ENCODE measurements around the gene PPP2R1A. TPM values are rescaled to one million over a fixed set of nuclear protein-coding genes. Genes with fewer than 3 reads are reported as not detected.
A peak's percentile ranks its signal among the peaks of the same experiment; 100 is the strongest.

The PPP2R1A gene
- total and polyA plus RNA-seq, 10 donors = 81.1 to 200 (median 171) TPM

- DNase-seq = peak; percentile 100
- peaks cover 35 to 49% (median 42%) of the 10 kb centered on the region in 6 donors for H3K4me1 ChIP-seq
- intact Hi-C loops (cut with DNase I; ENCODE audit: low total_unique reads) = loop anchor here (5.0 kb wide), 1 partner anchor 47 kb away; no protein-coding TSS in a partner anchor
- TF ChIP-seq POLR2AphosphoS5 (IDR thresholded peaks at IDR 0.05) (peak; percentile 75 to 93 (median 83)), POLR2A (IDR thresholded peaks at IDR 0.05) (peak in 1 of 3 donors; percentile 62), CTCF (IDR thresholded peaks at IDR 0.05 in 8 of 11, conservative IDR thresholded peaks at IDR 0.05 in 3 of 11) (peak in 7 of 11 experiments; percentile 4 to 45 (median 23))
- 5 to 13% (median 9%) methylated on average over 32 of the region's 32 CpGs for WGBS, 5 donors
- H3K9me3 ChIP-seq = no peaks in the 10 kb centered on the region
- H3K27me3 ChIP-seq (replicated peaks in 1 of 7) = no peaks in the 10 kb centered on the region
- H3K36me3 ChIP-seq = peaks cover 0 to 20% (median 7%) of the 10 kb centered on the region in 6 donors
- H3K27ac ChIP-seq = peak overlapping the region; percentile 81 to 100 (median 98)
- peak overlapping the region; percentile 13 to 88 (median 42) for H3K4me3 ChIP-seq
Observed at GRCh38 chr19:52188822-52189734, 774 bp upstream of the PPP2R1A start.

DNA sequence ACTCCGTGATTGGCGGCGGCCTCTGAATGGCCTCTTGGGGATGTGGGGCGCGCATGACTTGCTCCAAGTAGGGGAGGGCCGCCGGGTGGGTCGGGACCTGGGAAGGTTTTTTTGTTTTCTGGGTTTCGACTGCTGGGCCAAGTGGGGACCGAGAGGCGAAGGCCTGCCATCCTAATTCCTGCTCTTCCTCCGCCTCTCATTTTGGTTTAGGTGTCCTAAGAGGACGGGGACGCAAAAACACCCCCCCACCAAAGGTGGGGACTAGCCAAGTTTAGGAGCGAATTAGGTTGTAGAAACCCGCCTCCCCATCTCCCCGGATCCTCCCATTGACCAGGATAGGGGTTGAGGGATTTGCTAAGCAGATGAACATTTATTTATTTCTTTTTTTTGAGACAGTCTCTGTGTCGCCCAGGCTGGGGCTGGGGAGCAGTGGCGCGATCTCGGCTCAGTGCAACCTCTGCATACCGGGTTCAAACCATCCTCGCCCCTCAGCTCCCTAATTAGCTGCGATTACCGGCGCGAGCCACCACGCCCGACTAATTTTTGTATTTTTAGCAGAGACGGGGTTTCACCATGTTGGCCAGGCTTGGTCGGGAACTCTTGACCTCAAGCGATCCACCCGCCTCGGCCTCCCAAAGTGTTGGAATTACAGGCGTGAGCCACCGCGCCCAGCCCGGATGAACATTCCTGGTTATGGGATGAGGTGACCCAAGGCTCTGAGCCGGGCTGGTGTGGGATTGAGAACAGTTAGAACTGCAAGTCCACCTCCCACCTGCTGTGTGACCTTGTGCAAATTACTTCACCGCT lies 838 bp downstream of the PPP2R1A start:
- H3K27me3 ChIP-seq (replicated peaks in 1 of 7) = no peaks in the 10 kb centered on the region
- peaks cover 36 to 65% (median 52%) of the 10 kb centered on the region in 6 donors for H3K4me1 ChIP-seq
- TF ChIP-seq POLR2AphosphoS5 (IDR thresholded peaks at IDR 0.05) (no peak), CTCF (IDR thresholded peaks at IDR 0.05 in 8 of 11, conservative IDR thresholded peaks at IDR 0.05 in 3 of 11) (no peak), POLR2A (IDR thresholded peaks at IDR 0.05) (no peak)
- H3K9me3 ChIP-seq = no peaks in the 10 kb centered on the region
- peak overlapping the region; percentile 71 to 92 (median 83) for H3K4me3 ChIP-seq
- peak; percentile 82 for DNase-seq
- intact Hi-C loops (cut with DNase I; ENCODE audit: low total_unique reads) = no loop called here
- H3K36me3 ChIP-seq = peaks cover 0 to 36% (median 16%) of the 10 kb centered on the region in 6 donors
- H3K27ac ChIP-seq = peak overlapping the region; percentile 96 to 100 (median 99)
- 5 to 12% (median 7%) methylated on average over 31 to 40 of the region's 40 CpGs for WGBS, 5 donors

- intact Hi-C loops (cut with DNase I; ENCODE audit: low total_unique reads) = no loop called here
- H3K27me3 ChIP-seq (replicated peaks in 1 of 7) = no peaks in the 10 kb centered on the region
- no peak for DNase-seq
- peaks cover 36 to 72% (median 56%) of the 10 kb centered on the region in 6 donors for H3K4me1 ChIP-seq
- TF ChIP-seq CTCF (IDR thresholded peaks at IDR 0.05 in 8 of 11, conservative IDR thresholded peaks at IDR 0.05 in 3 of 11) (no peak), POLR2A (IDR thresholded peaks at IDR 0.05) (no peak), POLR2AphosphoS5 (IDR thresholded peaks at IDR 0.05) (no peak)
- peak overlapping the region; percentile 71 to 92 (median 83) for H3K4me3 ChIP-seq
- H3K9me3 ChIP-seq = no peaks in the 10 kb centered on the region
- H3K27ac ChIP-seq = peak overlapping the region in 7 of 8 donors; percentile 96 to 100 (median 99)
- peaks cover 0 to 43% (median 22%) of the 10 kb centered on the region in 6 donors for H3K36me3 ChIP-seq
- WGBS, 5 donors = 59 to 76% (median 66%) methylated on average over 5 of the region's 5 CpGs
Observed at GRCh38 chr19:52191389-52191788, 1.5 kb downstream of the PPP2R1A start.

All from spleen (tissue), 11 donors.